A673 (cell line): ENCODE data around the gene FAM120A. TPM values are rescaled to one million over a fixed set of nuclear protein-coding genes. Genes with fewer than 3 reads are reported as not detected.

Experiments used
- BruUV-seq: library from RNA; stranded (reverse); fragments of 400-500 nt; replicated peaks from 2 replicates; lab custom pipeline; 2021; lab: Mats Ljungman, UMichigan
- CTCF ChIA-PET: fragments of 300-600 bp; sonication (Branson Sonifier 250); formaldehyde crosslinking; loops from one replicate; lab custom pipeline; 2022; ENCODE audit warnings: antibody characterized with exemption; lab: Charles Lee
- POLR2A ChIA-PET: fragments of 300-600 bp; sonication (Branson Sonifier 250); formaldehyde crosslinking; loops from one replicate; lab custom pipeline; 2022; ENCODE audit warnings: antibody characterized with exemption; ENCODE audit not compliant: low non-redundant PET; lab: Charles Lee
- DNase-seq: peaks from one replicate; pipeline ENCODE4 v3.0.0-alpha.2; 2015; ENCODE audit warnings: low spot score
- H3K27ac ChIP-seq: fragments of 200-600 bp; sonication (generic); 2 replicates; pipeline ENCODE4 v1.5.1; 2016; ENCODE audit warnings: mixed run types, low read depth, mild to moderate bottlenecking, mixed read lengths, antibody characterized with exemption, low read length; ENCODE audit not compliant: poor library complexity, severe bottlenecking
- H3K27me3 ChIP-seq: fragments of 200-600 bp; sonication (generic); replicated peaks from 2 replicates; pipeline ENCODE4 v1.6.1; 2017; ENCODE audit warnings: mixed run types, low read depth, mild to moderate bottlenecking, mixed read lengths, antibody characterized with exemption, low read length; ENCODE audit not compliant: insufficient read depth, poor library complexity
- H3K36me3 ChIP-seq: fragments of 200-600 bp; sonication (generic); 2 replicates; pipeline ENCODE4 v1.6.1; 2016; ENCODE audit warnings: mixed run types, mild to moderate bottlenecking, mixed read lengths, antibody characterized with exemption, low read length; ENCODE audit not compliant: insufficient read depth, poor library complexity, severe bottlenecking
- H3K4me1 ChIP-seq: fragments of 200-600 bp; sonication (generic); 2 replicates; pipeline ENCODE4 v1.6.1; 2017; ENCODE audit warnings: mixed run types, mild to moderate bottlenecking, mixed read lengths, antibody characterized with exemption, low read length; ENCODE audit not compliant: insufficient read depth, poor library complexity, severe bottlenecking
- H3K4me3 ChIP-seq: fragments of 200-600 bp; sonication (generic); 2 replicates; pipeline ENCODE4 v1.5.1; 2016; ENCODE audit warnings: low read depth, mixed run types, mild to moderate bottlenecking, mixed read lengths, low read length; ENCODE audit not compliant: poor library complexity, severe bottlenecking
- H3K9me3 ChIP-seq: fragments of 200-600 bp; sonication (generic); 2 replicates; pipeline ENCODE4 v1.6.1; 2016; ENCODE audit warnings: mixed run types, low read depth, mild to moderate bottlenecking, mixed read lengths, antibody characterized with exemption, low read length; ENCODE audit not compliant: poor library complexity, severe bottlenecking
- CTCF ChIP-seq: fragments of 300-800, 200-600 bp; sonication (generic); conservative IDR thresholded peaks from 2 replicates; pipeline ENCODE4 v1.5.1; 2017; ENCODE audit warnings: low read depth, mild to moderate bottlenecking, antibody characterized with exemption, low read length, moderate library complexity, mixed read lengths
- EZH2 ChIP-seq: fragments of 200-600 bp; sonication (generic); IDR thresholded peaks from 2 replicates; pipeline ENCODE4 v1.6.1; 2017; ENCODE audit warnings: borderline replicate concordance, low read depth, mild to moderate bottlenecking, mixed read lengths, antibody characterized with exemption, low read length; ENCODE audit not compliant: poor library complexity, severe bottlenecking
- intact Hi-C: fragments of 100-400 bp; cut with micrococcal nuclease; formaldehyde crosslinking; loops from one replicate; pipeline ENCODE4 v1.10.0; 2022; ENCODE audit not compliant: unreplicated experiment
- total RNA-seq: library from RNA; stranded (reverse); gene quantifications from 2 replicates; pipeline ENCODE4 v1.2.3, GENCODE V29; 2021

FAM120A gene
- total RNA-seq, 1 experiment from 2014 or later: 91.0 TPM

GRCh38 chr9:93536167-93536566, 84.7 kb downstream of the FAM120A start:
- H3K27ac ChIP-seq: no peak overlapping the region
- ChIA-PET CTCF (no interaction called here), POLR2A (no interaction called here)
- H3K27me3 ChIP-seq: no peaks in the 10 kb centered on the region
- intact Hi-C loops: no loop called here
- peaks cover 20% of the 10 kb centered on the region for H3K36me3 ChIP-seq
- no peaks in the 10 kb centered on the region for H3K9me3 ChIP-seq
- no peak for DNase-seq
- TF ChIP-seq EZH2: no peak
- no peaks in the 10 kb centered on the region for H3K4me1 ChIP-seq
- no TSS peak for BruUV-seq
- no peak overlapping the region for H3K4me3 ChIP-seq

- no peak overlapping the region for H3K4me3 ChIP-seq
- intact Hi-C loops: no loop called here
- ChIA-PET POLR2A (no interaction called here), CTCF (no interaction called here)
- H3K9me3 ChIP-seq: no peaks in the 10 kb centered on the region
- peaks cover 3% of the 10 kb centered on the region for H3K4me1 ChIP-seq
- H3K27ac ChIP-seq: no peak overlapping the region
- no peak for DNase-seq
- no TSS peak for BruUV-seq
- H3K36me3 ChIP-seq: peaks cover 14% of the 10 kb centered on the region
- H3K27me3 ChIP-seq: no peaks in the 10 kb centered on the region
- no peak for TF ChIP-seq EZH2
- TF ChIP-seq CTCF: no peak
These were observed 85.4 kb downstream of the FAM120A start for GRCh38 chr9:93536874-93537273.

GRCh38 chr9:93540305-93540704, 88.8 kb downstream of the FAM120A start:
- Histone ChIP-seq H3K9me3 (no peaks in the 10 kb centered on the region), H3K4me3 (no peak overlapping the region), H3K27ac (no peak overlapping the region), H3K36me3 (peaks cover 6% of the 10 kb centered on the region), H3K4me1 (peaks cover 8% of the 10 kb centered on the region), H3K27me3 (no peaks in the 10 kb centered on the region)
- TF ChIP-seq CTCF (no peak), EZH2 (no peak)
- POLR2A ChIA-PET: no interaction called here
- no TSS peak for BruUV-seq
- CTCF ChIA-PET: no interaction called here
- intact Hi-C loops: no loop called here
- DNase-seq: no peak

- CTCF ChIA-PET: no interaction called here
- BruUV-seq: no TSS peak
- Histone ChIP-seq H3K4me3 (no peak overlapping the region), H3K4me1 (peaks cover 8% of the 10 kb centered on the region), H3K27me3 (no peaks in the 10 kb centered on the region), H3K36me3 (peaks cover 6% of the 10 kb centered on the region), H3K9me3 (no peaks in the 10 kb centered on the region), H3K27ac (no peak overlapping the region)
- DNase-seq: no peak
- intact Hi-C loops: no loop called here
- POLR2A ChIA-PET: no interaction called here
- TF ChIP-seq EZH2 (no peak), CTCF (no peak)
These were observed 89.5 kb downstream of the FAM120A start for GRCh38 chr9:93541005-93541404.
